IPS-NIHi7 (cell line): ENCODE measurements around the gene CAPN10.

Experiments
- DNase-seq: peaks from one replicate; pipeline ENCODE4 v3.0.0; 2012; ENCODE audit warnings: mixed read lengths; ENCODE audit errors: extremely low spot score

CAPN10 gene

GRCh38 chr2:240623531-240624010 is 37.0 kb downstream of the CAPN10 start:
- DNase-seq = no peak

GRCh38 chr2:240624011-240624949 is 37.7 kb downstream of the CAPN10 start:
- no peak for DNase-seq

DNA sequence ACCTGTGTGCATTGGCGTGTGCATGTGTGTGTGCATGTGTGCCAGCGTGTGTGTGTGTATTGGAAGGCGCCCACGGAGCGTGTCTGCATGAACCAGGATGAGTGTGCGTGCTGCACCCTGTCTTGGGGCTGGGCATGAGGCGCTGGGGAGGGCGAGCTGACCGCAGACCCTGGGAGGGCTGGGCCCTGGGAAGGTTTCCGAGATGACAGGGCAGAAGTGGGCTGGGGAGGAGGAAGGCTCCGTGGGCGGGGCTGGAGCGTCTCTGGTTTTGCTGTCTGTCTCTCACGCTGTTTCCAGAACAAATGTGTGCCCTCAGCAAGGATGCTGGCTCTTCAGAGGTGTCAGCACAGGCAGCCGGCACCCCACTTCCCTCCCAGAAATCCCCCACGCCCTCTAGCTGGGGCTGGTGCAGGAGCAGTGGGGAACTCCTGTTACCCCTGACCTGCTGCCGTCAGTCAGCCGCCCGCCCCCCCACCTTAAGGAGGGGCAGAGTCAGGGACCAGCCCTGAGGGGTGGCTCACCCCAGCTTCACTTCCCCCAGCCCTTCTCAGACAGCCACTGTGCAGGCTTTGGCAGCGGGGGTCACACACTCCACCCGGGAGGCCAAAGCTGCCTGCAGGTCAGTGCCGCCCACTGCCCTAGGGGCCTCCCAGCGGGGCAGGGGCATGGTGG is 38.6 kb downstream of the CAPN10 start, which contains the start of gene GPR35:
Gene GPR35 (plus strand): TSS at position 531 of the 672 bp plus-strand sequence. CDS start 4,473 bp downstream, outside the sequence.
- no peak for DNase-seq

DNA sequence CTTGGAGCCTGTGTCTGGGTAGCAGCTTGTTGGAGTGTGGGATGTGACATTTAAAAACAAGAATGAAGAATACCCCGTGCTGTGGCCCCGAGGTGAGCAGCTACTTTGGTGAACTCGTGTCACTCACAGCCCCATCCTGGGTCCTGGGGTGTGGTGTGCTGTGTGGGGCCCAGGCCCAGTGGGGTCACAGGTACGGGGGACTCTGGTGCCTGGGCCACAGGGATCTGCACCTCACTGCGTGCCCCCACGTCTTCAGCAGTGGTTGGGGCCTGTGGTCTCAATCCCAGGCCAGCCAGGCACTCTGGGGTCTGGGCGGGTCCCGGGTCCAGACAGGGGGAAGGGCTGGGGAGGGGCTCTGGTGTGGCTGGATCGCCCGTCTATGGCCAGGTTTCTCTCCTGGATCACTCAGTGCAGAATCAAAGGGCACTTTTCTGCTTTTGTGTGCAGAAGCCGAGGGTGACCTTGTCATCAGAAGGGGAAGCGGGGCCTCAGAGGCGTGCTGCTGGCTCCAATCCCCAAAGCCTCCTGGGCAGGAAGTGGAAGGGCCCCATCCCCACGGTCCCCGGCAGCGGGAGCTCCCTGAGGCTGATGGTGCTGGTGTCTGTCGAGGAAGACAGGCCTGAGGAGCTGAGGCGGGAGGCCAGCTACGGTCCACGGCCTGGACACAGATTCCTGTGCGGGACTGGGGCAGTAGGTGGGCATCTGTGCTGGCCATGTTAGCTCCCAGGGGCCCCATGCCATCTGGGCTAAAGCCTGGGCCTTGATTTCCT is 40.2 kb downstream of the CAPN10 start:
- DNase-seq = no peak

GRCh38 chr2:240627736-240628506 is 41.4 kb downstream of the CAPN10 start:
- DNase-seq = no peak

DNA sequence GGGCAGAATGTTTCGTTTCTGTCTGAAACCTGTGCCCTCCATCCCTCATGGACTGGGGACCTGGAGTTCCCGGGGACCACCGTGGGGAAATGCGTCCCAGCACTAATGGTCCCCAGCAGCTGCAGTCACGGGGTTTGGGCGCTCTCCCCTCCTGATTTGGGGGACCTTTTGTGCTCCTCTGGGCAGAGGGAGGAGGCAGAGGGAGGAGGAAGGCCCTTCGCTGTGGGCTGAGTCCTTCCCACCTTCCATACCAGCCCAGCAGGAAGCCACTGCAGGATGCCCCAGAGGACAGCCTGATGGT is 41.9 kb downstream of the CAPN10 start:
- no peak for DNase-seq

DNA sequence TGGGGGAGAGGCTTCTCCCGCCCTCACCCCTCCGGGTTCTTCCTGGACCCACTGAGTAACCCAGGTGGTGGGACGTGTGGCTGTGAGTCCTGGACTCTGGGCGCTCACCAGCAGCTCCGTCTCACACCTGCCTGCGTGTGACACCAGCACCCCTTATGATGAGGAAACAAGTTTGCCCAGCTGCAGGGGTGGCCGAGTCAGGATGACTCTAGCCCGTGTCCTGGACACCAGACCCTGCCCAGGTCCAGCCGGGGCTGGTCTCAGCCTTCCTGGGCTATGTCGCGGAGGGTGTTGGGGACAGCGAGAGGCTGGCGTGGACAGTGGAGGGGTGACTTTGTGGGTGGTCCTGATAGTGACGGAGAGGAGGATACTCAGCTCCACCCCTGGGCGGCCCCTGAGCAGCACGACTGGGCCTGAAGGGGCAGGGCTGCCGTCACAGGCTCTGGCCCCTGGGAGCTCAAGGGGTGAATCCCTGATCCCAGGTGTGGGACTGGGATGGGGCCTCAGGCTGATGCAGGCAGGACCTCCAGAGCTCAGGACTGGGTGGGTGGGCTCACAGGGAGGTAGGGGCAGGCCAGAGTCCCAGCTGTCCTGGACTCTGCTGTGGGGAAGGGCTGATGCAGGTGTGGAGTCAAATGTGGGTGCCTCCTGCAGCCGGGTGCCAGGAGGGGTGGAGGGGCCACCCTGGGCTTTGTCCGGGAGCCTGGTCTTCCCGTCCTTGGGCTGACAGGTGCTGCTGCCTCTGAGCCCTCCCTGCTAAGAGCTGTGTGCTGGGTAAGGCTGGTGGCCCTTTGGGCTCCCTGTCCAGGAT is 42.5 kb downstream of the CAPN10 start:
- no peak for DNase-seq

- no peak for DNase-seq
Measured at GRCh38 chr2:240629619-240629967, 43.1 kb downstream of the CAPN10 start.

- DNase-seq = no peak
Measured at GRCh38 chr2:240629968-240630770, 43.6 kb downstream of the CAPN10 start.

DNA sequence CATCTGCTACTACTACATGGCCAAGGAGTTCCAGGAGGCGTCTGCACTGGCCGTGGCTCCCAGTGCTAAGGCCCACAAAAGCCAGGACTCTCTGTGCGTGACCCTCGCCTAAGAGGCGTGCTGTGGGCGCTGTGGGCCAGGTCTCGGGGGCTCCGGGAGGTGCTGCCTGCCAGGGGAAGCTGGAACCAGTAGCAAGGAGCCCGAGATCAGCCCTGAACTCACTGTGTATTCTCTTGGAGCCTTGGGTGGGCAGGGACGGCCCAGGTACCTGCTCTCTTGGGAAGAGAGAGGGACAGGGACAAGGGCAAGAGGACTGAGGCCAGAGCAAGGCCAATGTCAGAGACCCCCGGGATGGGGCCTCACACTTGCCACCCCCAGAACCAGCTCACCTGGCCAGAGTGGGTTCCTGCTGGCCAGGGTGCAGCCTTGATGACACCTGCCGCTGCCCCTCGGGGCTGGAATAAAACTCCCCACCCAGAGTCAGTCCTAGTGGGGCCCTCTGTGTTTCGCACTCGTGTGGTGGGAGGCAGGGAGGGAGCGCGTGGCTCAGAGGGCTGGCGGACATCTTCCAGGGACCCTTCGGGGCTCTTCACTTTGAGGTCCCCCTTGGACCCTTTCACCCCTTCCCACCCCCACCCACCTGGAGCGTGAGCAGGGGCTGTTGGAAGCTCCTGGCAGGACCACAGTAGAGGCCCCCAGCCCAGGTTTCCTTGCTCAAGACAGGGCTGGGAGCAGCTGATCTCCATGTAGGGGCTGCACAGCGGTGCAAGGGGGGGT is 44.4 kb downstream of the CAPN10 start:
- no peak for DNase-seq

DNA sequence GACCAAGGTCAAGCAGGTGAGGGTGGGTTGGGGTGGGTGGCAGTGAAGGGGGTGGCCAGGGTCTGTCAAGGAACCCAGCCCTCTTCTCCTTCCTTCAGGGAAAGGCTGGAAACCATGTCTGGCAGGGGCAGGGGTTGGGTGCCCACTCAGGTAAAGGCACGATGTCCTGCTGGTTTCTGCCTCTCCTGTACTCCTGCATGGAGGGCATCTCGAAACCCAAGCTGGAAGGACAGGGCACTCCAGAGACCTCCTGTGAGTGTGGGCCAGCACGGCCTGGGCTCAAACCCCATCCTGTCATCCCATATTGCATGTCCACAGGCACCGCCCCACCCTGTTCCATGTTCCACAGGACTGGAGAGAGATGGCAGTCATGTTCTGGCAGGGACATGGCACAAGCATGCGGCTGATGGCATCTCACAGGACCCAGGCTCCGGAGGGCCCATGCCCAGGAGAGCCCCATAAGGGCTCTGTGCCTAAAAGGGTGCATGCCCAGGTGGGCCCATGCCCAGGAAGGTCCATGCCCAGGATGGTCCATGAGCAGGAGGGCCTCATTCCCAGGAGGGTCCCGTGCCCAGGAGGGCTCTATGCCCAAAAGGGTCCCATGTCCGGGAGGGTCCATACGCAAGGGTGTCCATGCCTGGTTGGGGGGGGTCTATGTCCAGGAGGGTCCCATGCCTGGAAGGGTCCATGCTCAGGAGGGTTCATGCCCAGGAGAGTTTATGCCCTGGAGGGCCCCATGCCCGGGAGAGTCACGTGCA is 45.2 kb downstream of the CAPN10 start:
- no peak for DNase-seq

- DNase-seq = no peak
Measured at GRCh38 chr2:240632306-240632721, 45.8 kb downstream of the CAPN10 start.

DNA sequence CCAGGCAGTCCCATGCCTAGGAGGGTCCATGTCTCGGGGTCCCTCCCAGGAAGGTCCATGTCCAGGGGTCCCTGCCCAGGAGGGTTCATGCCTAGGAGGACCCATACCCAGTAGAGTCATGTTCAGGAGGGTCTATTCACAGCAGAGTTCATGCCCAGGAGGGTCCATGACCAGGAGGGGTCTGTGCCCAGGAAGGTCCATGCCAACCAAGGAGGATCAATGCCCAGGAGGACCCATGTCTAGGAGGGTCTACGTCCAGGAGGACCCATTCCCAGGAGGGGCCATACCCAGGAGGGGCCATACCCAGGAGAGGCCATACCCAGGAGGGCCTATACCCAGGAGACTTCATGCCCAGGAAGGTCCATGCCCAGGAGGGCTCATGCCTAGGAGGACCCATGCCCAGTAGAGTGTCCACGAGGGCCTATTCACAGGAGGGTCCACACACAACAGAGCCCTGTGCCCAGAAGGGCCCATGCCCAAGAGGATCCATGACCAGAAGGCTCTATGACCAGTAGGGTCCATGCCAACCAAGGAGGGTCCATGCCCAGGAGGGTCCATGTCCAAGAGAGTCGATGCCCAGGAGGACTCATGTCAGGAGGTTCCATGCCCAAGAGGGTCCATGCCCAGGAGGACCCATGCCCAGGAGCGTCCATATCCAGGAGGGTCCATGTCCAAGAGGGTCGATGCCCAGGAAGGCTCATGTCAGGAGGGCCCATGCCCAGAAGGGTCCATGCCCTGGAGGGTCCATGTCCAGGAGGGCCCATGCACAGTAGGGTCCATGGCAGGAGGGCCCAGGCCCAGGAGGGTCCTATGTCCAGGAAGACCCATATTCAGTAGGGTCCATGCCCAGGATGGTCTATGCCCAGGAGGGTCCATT is 48.8 kb downstream of the CAPN10 start:
- no peak for DNase-seq

DNA sequence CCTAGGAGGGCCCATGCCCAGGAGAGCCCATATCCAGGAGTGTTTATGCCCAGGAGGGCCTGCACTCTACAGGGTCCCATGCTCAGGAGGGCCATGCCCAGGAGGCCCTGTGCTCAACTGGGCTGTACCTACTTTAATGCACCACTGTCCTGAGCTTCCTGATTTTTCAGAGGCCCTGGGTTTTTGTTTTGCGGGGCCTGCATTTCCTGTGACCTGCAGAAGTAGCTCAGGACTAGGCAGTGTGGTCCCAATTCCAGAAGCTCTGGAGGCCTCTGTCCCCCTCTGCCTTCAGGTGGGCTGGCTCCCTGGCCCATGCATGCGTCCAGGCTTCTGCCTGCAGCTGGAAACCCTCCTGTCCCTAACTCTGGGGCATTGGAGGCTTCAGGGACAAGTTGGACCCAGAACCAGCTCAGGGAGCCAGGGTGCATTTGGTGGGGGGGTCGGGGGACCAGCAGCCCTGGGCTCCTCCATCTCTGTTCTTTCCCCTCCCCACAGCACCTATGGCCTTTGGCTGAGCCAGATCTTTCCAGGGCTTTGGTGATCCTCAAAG is 49.5 kb downstream of the CAPN10 start:
- no peak for DNase-seq

GRCh38 chr2:240636563-240637115 is 50.1 kb downstream of the CAPN10 start:
- DNase-seq = no peak

GRCh38 chr2:240637116-240637900 is 50.8 kb downstream of the CAPN10 start:
- DNase-seq = no peak
